CD1c-positive myeloid dendritic cell (primary cell): ENCODE data around the gene ASCL2.

Experiments
- DNase-seq: peaks from one replicate; pipeline ENCODE4 v3.0.0-alpha.2; 2016; ENCODE audit errors: extremely low spot score

The ASCL2 gene

GRCh38 chr11:2234963-2235362 is 35.4 kb downstream of the ASCL2 start:
- no peak for DNase-seq

GRCh38 chr11:2233693-2234455 is 36.5 kb downstream of the ASCL2 start:
- no peak for DNase-seq

GRCh38 chr11:2229713-2230297 is 40.6 kb downstream of the ASCL2 start:
- DNase-seq = no peak

GRCh38 chr11:2224254-2224653 is 46.1 kb downstream of the ASCL2 start:
- DNase-seq = no peak

- peak; percentile 31 for DNase-seq
These were observed 47.1 kb downstream of the ASCL2 start for GRCh38 chr11:2223153-2223794.

- DNase-seq = no peak
These were observed 47.9 kb downstream of the ASCL2 start for GRCh38 chr11:2222451-2222850.

- no peak for DNase-seq
These were observed 48.8 kb downstream of the ASCL2 start for GRCh38 chr11:2221591-2221990.

GRCh38 chr11:2221024-2221423 is 49.4 kb downstream of the ASCL2 start:
- no peak for DNase-seq

- peak; percentile 12 for DNase-seq
These were observed 50.1 kb downstream of the ASCL2 start for GRCh38 chr11:2220173-2220771.

GRCh38 chr11:2219318-2220017 is 50.9 kb downstream of the ASCL2 start:
- no peak for DNase-seq
